ENCODE data around the gene TTC39C. TPM values are rescaled to one million over a fixed set of nuclear protein-coding genes. Genes with fewer than 3 reads are reported as not detected.

TTC39C gene
- total RNA-seq, 1 experiment from 2014 or later = 24.0 TPM

DNA sequence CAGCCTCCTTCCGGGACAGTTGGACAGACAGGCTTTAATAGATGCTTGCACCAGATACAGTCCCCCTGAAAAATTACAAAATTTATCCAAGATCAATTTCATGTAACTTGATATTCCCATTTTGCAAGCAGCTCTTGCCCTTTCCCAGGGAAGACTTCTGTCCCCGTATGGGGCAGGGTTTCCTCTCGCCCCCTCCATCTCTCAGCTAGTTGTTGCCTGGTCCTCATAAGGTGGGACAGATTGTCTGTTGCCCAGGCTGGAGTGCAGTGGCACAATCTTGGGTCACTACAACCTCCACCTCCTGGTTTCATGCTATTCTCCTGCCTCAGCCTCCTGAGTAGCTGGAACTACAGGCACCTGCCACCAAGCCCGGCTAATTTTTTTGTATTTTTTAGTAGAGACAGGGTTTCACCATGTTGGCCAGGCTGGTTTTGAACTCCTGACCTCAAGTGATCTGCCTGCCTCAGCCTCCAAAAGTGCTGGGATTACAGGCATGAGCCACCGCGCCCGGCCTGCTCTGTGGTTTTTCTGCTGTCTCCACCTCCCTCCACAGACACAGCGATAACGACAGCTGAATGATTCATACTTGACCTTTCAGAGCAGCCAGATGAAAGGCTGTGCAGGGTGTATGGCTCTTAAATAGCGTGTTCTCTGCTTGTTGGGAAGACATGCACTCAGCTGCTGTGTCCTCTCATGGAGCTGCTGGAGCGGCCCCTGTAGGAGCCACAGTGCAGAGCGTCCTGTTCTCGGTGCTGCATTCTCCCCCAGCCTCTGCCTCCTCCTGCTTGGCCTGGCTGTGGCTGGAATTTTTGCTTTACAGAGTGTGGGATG is 61.4 kb downstream of the TTC39C start:
- DNase-seq (ENCODE audit: low spot score) = peak; percentile 24
- no TSS peak for BruUV-seq (replicated peaks)
- CTCF ChIA-PET = no interaction called here
- intact Hi-C loops (cut with micrococcal nuclease; ENCODE audit: unreplicated experiment) = loop anchor here (5.0 kb wide), 1 partner anchor 51 kb away; no protein-coding TSS in a partner anchor
- peaks cover 10% of the 10 kb centered on the region for H3K36me3 ChIP-seq (ENCODE audit: insufficient read depth, low read length, poor library complexity, severe bottlenecking)
- H3K27me3 ChIP-seq (replicated peaks; ENCODE audit: insufficient read depth, low read depth, low read length, poor library complexity) = no peaks in the 10 kb centered on the region
- no peak overlapping the region for H3K4me3 ChIP-seq (ENCODE audit: low read depth, low read length, poor library complexity, severe bottlenecking)
- POLR2A ChIA-PET (ENCODE audit: low non-redundant PET) = interaction anchor here (0.5 kb wide), 1 partner anchor 335 kb away, joined by 3 read pairs; no protein-coding TSS in a partner anchor
- peaks cover 4% of the 10 kb centered on the region for H3K4me1 ChIP-seq (ENCODE audit: insufficient read depth, low read length, poor library complexity, severe bottlenecking)
- H3K27ac ChIP-seq (ENCODE audit: low read depth, low read length, poor library complexity, severe bottlenecking) = no peak overlapping the region
- no peak for TF ChIP-seq EZH2 (IDR thresholded peaks at IDR 0.05; ENCODE audit: borderline replicate concordance, low read depth, low read length, poor library complexity, severe bottlenecking)
- TF ChIP-seq, protein P1, sequence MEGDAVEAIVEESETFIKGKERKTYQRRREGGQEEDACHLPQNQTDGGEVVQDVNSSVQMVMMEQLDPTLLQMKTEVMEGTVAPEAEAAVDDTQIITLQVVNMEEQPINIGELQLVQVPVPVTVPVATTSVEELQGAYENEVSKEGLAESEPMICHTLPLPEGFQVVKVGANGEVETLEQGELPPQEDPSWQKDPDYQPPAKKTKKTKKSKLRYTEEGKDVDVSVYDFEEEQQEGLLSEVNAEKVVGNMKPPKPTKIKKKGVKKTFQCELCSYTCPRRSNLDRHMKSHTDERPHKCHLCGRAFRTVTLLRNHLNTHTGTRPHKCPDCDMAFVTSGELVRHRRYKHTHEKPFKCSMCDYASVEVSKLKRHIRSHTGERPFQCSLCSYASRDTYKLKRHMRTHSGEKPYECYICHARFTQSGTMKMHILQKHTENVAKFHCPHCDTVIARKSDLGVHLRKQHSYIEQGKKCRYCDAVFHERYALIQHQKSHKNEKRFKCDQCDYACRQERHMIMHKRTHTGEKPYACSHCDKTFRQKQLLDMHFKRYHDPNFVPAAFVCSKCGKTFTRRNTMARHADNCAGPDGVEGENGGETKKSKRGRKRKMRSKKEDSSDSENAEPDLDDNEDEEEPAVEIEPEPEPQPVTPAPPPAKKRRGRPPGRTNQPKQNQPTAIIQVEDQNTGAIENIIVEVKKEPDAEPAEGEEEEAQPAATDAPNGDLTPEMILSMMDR (conservative IDR thresholded peaks at IDR 0.05; ENCODE audit: low read depth, low read length) = no peak
- H3K9me3 ChIP-seq (ENCODE audit: low read depth, low read length, poor library complexity, severe bottlenecking) = no peaks in the 10 kb centered on the region

DNA sequence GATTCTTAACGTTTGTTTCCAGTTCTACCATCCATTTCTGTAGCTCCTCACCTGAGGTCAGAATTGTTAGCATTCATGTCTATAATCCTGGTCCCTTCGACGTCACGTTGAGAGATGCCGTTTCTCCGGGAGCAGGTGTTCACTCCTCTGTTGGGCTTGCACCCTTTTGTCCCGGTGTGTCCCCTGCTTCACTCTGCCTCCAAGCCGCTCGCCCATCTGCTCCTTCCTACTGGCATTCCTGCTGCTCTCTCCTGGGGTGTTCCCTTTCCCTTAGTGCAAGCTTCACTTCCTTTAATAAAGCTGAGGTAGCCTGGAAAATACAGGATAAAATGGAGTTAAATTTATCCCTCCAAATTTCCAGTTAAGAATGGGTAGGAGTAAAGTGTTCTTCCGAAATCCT is 62.4 kb downstream of the TTC39C start:
- BruUV-seq (replicated peaks) = no TSS peak
- Histone ChIP-seq H3K27me3 (replicated peaks; ENCODE audit: insufficient read depth, low read depth, low read length, poor library complexity) (no peaks in the 10 kb centered on the region), H3K4me3 (ENCODE audit: low read depth, low read length, poor library complexity, severe bottlenecking) (no peak overlapping the region), H3K27ac (ENCODE audit: low read depth, low read length, poor library complexity, severe bottlenecking) (no peak overlapping the region), H3K36me3 (ENCODE audit: insufficient read depth, low read length, poor library complexity, severe bottlenecking) (peaks cover 10% of the 10 kb centered on the region), H3K4me1 (ENCODE audit: insufficient read depth, low read length, poor library complexity, severe bottlenecking) (peaks cover 4% of the 10 kb centered on the region), H3K9me3 (ENCODE audit: low read depth, low read length, poor library complexity, severe bottlenecking) (no peaks in the 10 kb centered on the region)
- TF ChIP-seq, protein P1 (conservative IDR thresholded peaks at IDR 0.05; ENCODE audit: low read depth, low read length) = no peak
- no peak for TF ChIP-seq EZH2 (IDR thresholded peaks at IDR 0.05; ENCODE audit: borderline replicate concordance, low read depth, low read length, poor library complexity, severe bottlenecking)
- CTCF ChIA-PET = no interaction called here
- no peak for DNase-seq (ENCODE audit: low spot score)
- POLR2A ChIA-PET (ENCODE audit: low non-redundant PET) = no interaction called here
- intact Hi-C loops (cut with micrococcal nuclease; ENCODE audit: unreplicated experiment) = loop anchor here (5.0 kb wide), 1 partner anchor 50 kb away; no protein-coding TSS in a partner anchor

DNA sequence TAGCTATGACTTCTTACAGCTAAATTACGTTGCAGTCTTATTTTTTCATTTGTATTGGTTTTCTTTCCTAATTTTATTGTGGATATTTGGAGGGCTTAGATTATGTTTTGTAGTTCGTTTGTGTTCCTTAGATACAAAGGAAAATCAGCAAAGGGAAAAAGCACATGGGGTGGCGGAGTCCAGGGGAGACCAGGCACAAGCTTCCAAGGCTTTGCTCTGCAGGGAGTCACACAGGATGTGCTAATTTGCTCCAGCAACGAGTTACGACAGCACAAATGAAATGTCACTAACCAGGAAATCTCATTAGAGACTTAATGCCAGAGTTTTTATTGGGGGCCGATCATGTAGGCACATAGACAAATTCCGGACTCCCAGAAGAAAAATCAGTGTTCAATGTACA is 63.8 kb downstream of the TTC39C start:
- no TSS peak for BruUV-seq (replicated peaks)
- Histone ChIP-seq H3K4me1 (ENCODE audit: insufficient read depth, low read length, poor library complexity, severe bottlenecking) (peaks cover 4% of the 10 kb centered on the region), H3K9me3 (ENCODE audit: low read depth, low read length, poor library complexity, severe bottlenecking) (no peaks in the 10 kb centered on the region), H3K27me3 (replicated peaks; ENCODE audit: insufficient read depth, low read depth, low read length, poor library complexity) (no peaks in the 10 kb centered on the region), H3K4me3 (ENCODE audit: low read depth, low read length, poor library complexity, severe bottlenecking) (no peak overlapping the region), H3K36me3 (ENCODE audit: insufficient read depth, low read length, poor library complexity, severe bottlenecking) (peaks cover 10% of the 10 kb centered on the region), H3K27ac (ENCODE audit: low read depth, low read length, poor library complexity, severe bottlenecking) (no peak overlapping the region)
- no peak for TF ChIP-seq EZH2 (IDR thresholded peaks at IDR 0.05; ENCODE audit: borderline replicate concordance, low read depth, low read length, poor library complexity, severe bottlenecking)
- TF ChIP-seq, protein P1 (conservative IDR thresholded peaks at IDR 0.05; ENCODE audit: low read depth, low read length) = no peak
- intact Hi-C loops (cut with micrococcal nuclease; ENCODE audit: unreplicated experiment) = loop anchor here (5.0 kb wide), 1 partner anchor 49 kb away; no protein-coding TSS in a partner anchor
- ChIA-PET POLR2A (ENCODE audit: low non-redundant PET) (no interaction called here), CTCF (no interaction called here)
- DNase-seq (ENCODE audit: low spot score) = peak; percentile 52
